ENCODE measurements around the gene RHOF.
"Not testable (repeated sequence)": the region's sequence is repeated elsewhere in the genome, so short reads cannot be mapped to it uniquely, and the experiment has no call there.

RHOF gene

GRCh38 chr12:121791671-121792551 lies 1.6 kb downstream of the RHOF start:
- no peak for DNase-seq (ENCODE audit: low read depth)

- DNase-seq (ENCODE audit: low read depth) = not testable (repeated sequence)
Measured at GRCh38 chr12:121790785-121791184, 2.7 kb downstream of the RHOF start.

GRCh38 chr12:121789800-121790728 lies 3.4 kb downstream of the RHOF start:
- DNase-seq (ENCODE audit: low read depth) = peak; percentile 93

DNA sequence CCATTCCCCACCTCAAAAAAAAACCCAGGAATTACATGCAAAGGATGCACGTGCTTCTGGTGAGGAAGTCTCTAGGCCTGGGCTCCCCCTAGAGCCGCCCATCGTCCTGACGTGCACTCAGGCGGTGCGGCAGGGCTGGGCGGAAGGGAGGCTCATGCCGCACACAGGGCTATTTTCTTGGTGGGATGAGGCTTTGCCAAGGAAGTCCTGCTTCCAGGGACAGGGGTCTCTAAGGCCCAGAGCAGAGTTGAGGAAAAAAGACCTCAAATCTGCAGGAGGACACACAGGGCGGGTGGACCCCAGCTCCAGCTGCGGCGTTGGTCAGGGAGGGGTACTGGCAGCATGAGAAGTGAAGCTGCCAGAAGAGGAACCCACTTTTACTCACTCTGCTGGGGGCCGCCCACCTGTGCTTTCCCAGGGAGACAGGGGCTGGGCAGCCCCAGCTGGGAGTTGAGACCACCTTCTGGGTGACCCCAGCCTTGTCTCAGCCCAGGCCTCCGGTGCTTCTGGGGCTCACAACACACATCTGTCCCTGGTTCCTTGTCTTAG lies 4.2 kb downstream of the RHOF start:
- DNase-seq (ENCODE audit: low read depth) = no peak

- no peak for DNase-seq (ENCODE audit: low read depth)
Measured at GRCh38 chr12:121788176-121788818, 5.2 kb downstream of the RHOF start.

- DNase-seq (ENCODE audit: low read depth) = no peak
Measured at GRCh38 chr12:121787063-121788025, 6.1 kb downstream of the RHOF start.

DNA sequence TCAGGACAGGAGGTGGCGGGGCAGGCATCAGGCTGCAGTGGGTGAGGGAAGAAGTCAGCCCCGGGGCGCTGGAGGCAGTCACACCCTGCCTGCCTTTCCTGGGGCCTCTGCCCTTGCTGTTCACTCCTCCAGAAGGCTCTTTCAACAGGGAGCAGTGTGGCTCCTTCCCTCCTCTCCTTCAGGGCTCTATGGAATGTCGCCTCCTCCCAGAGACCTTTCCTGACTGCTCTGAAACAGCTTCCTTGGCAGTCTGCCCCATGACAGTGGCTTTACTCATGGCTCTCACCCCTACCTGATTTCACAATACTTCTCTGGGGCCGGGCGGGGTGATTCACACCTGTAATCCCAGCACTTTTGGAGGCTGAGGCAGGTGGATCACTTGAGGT lies 7.1 kb downstream of the RHOF start:
- no peak for DNase-seq (ENCODE audit: low read depth)

- no peak for DNase-seq (ENCODE audit: low read depth)
Measured at GRCh38 chr12:121784460-121784859, 9.0 kb downstream of the RHOF start.

DNA sequence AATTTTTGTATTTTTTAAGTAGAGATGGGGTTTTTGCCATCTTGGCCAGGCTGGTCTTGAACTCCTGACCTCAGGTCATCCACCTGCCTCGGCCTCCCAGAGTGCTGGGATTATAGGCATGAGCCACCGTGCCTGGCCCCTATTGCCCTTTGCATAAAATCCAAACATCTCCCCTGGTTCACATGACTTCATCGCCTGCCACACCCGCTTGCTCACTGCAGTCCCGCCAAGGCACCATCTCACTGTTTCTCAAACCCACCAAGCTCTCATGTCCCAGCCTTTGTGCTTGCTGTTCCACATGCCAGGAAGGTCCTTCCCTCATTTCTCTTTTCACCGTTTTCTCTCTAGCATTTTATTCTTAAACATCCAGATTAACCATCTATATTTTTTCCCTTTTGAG lies 9.7 kb downstream of the RHOF start:
- no peak for DNase-seq (ENCODE audit: low read depth)

GRCh38 chr12:121781998-121782979 lies 11.2 kb downstream of the RHOF start:
- no peak for DNase-seq (ENCODE audit: low read depth)

GRCh38 chr12:121781484-121781997 lies 11.9 kb downstream of the RHOF start:
- no peak for DNase-seq (ENCODE audit: low read depth)

- no peak for DNase-seq (ENCODE audit: low read depth)
Measured at GRCh38 chr12:121780429-121780828, 13.1 kb downstream of the RHOF start.

DNA sequence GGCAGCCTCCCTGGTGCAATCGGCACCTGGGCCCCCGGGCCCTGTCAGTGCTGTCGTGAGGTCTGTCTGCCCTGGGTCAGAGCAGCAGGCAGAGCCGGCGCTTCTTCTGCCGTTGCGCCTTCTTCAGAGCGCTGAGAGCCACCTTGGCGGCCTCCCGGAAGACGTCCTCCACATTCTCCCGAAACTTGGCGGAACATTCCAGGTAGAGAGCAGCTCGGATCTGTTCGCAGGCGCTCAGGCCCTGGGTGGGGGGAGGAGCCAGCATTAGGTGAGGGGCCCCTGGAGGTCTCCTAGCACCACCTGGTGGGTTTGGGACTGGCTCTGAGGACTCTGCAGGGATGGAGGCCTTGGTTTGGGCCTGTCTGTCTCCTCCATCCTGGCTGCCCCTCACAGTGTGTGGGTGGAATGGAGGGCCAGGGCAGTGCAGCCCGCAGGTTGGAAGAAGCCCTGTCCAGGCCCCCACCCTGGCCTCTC lies 14.0 kb downstream of the RHOF start:
- no peak for DNase-seq (ENCODE audit: low read depth)

GRCh38 chr12:121778567-121779421 lies 14.7 kb downstream of the RHOF start:
- no peak for DNase-seq (ENCODE audit: low read depth)

- peak; percentile 91 for DNase-seq (ENCODE audit: low read depth)
Measured at GRCh38 chr12:121776190-121777098, 17.0 kb downstream of the RHOF start.

DNA sequence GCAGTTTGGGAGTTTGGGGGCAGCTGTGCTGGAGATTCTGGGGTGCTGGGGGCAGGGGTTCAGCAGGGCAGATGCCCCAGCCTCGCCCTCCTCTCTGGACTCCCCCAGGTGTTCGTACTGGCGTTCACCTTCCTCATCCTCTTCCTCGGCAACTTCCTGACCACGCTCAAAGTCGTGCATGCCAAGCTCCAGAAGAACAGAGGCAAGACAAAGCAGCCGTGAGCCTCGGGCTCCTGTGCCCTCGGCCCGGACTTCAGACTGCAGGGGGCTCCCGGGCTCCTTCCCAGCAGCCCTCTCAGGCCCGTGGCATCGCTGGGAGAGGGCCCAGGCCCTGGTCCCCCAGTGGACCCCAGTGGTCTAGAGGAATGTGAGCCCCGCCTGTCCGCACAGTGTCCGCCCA lies 18.0 kb downstream of the RHOF start:
- DNase-seq (ENCODE audit: low read depth) = no peak

- no peak for DNase-seq (ENCODE audit: low read depth)
Measured at GRCh38 chr12:121774968-121775474, 18.5 kb downstream of the RHOF start.
